Smooth muscle cell (in vitro differentiated cells): Measurements from ENCODE around the gene SLC9A9. TPM values are rescaled to one million over a fixed set of nuclear protein-coding genes. Genes with fewer than 3 reads are reported as not detected.

ENCODE experiments used
- DNase-seq: peaks from one replicate; lab custom pipeline; 2025; ENCODE audit not compliant: unreplicated experiment; lab: John Stamatoyannopoulos, UW
- H2AFZ ChIP-seq: fragments of 200-600 bp; sonication (generic); 2 replicates; pipeline ENCODE4 v1.6.0; 2016; ENCODE audit warnings: antibody characterized with exemption, low read depth, mild to moderate bottlenecking
- H3F3A ChIP-seq: fragments of 200-600 bp; sonication (generic); 2 replicates; pipeline ENCODE4 v1.6.0; 2017; ENCODE audit warnings: antibody characterized with exemption, low read depth
- H3K27ac ChIP-seq: fragments of 200-600 bp; sonication (generic); 2 replicates; pipeline ENCODE4 v1.5.1; 2016; ENCODE audit warnings: low read depth, mild to moderate bottlenecking
- H3K27me3 ChIP-seq: fragments of 200-600 bp; sonication (generic); 2 replicates; pipeline ENCODE4 v1.6.1; 2016; ENCODE audit warnings: low read depth, mild to moderate bottlenecking
- H3K36me3 ChIP-seq: fragments of 200-600 bp; sonication (generic); 2 replicates; pipeline ENCODE4 v1.5.1; 2016; ENCODE audit warnings: low read depth
- H3K4me1 ChIP-seq: fragments of 200-600 bp; sonication (generic); 2 replicates; pipeline ENCODE4 v1.5.1; 2016; ENCODE audit warnings: low read depth
- H3K4me2 ChIP-seq: fragments of 200-600 bp; sonication (generic); 2 replicates; pipeline ENCODE4 v1.6.0; 2016; ENCODE audit warnings: mild to moderate bottlenecking
- H3K4me3 ChIP-seq: fragments of 200-600 bp; sonication (generic); 2 replicates; pipeline ENCODE4 v1.5.1; 2016; ENCODE audit warnings: mild to moderate bottlenecking
- H3K79me2 ChIP-seq: fragments of 200-600 bp; sonication (generic); 2 replicates; pipeline ENCODE4 v1.6.0; 2016; ENCODE audit warnings: low read depth, mild to moderate bottlenecking
- H3K9ac ChIP-seq: fragments of 200-600 bp; sonication (generic); 2 replicates; pipeline ENCODE4 v1.6.0; 2016; ENCODE audit warnings: low read depth
- H3K9me3 ChIP-seq: fragments of 200-600 bp; sonication (generic); replicated peaks from 2 replicates; pipeline ENCODE4 v1.5.1; 2016; ENCODE audit warnings: low read depth
- H4K20me1 ChIP-seq: fragments of 200-600 bp; sonication (generic); 2 replicates; pipeline ENCODE4 v1.6.0; 2016; ENCODE audit warnings: low read depth
- WGBS: methylation state at CpG from one replicate; pipeline ENCODE4 v1.1.7; 2016; ENCODE audit warnings: low lambda C conversion rate; 5-methylcytosine and 5-hydroxymethylcytosine counted together
- polyA plus RNA-seq: library from polyadenylated mRNA; unstranded; fragments of >200 nt; fragmentation: Nextera tagmentation; extraction: Ambion mirVana; gene quantifications from 2 replicates; pipeline ENCODE4 v1.2.1, GENCODE V29; 2016
- total RNA-seq: library from RNA; depleted of rRNA; stranded (reverse); fragments of >200 nt; gene quantifications from 2 replicates; pipeline ENCODE4 v1.2.3, GENCODE V29; 2014
- TF ChIP-seq, protein P1 (sequence below): fragments of 200-600 bp; sonication (generic); IDR thresholded peaks from 2 replicates; pipeline ENCODE4 v1.5.1; 2017; ENCODE audit warnings: borderline replicate concordance, mild to moderate bottlenecking, antibody characterized with exemption; ENCODE audit not compliant: insufficient read depth, poor library complexity, severe bottlenecking

Gene SLC9A9
- total and polyA plus RNA-seq, 2 experiments from 2014 or later, result 4.0 to 8.9 TPM

DNA sequence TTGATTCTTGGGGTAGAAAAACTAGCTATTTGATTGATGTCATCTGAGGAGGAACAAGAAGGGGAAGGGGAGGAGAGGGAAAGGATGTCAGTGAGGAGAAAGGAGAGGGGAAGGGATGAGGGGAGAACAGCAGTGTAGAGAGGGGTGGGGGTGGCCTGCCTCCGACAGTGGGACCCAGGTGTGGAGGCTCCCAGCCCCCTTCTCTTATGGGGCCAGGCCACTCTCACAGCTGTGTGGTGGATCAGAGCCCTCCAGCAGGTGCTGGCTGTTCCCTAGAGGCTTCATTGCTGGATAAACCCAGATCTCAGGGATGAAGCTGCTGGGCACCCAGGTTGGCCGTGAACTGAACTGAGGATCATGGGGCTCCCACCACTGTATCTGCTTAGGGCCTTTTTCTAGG is 464.2 kb downstream of the SLC9A9 start:
- Histone ChIP-seq H4K20me1 (no peaks in the 10 kb centered on the region), H3K4me3 (no peak overlapping the region), H3K27ac (no peak overlapping the region), H3K36me3 (no peaks in the 10 kb centered on the region), H3F3A (no peaks in the 10 kb centered on the region), H2AFZ (no peak overlapping the region), H3K9ac (no peak overlapping the region), H3K4me1 (no peaks in the 10 kb centered on the region), H3K4me2 (no peak overlapping the region), H3K9me3 (no peaks in the 10 kb centered on the region), H3K79me2 (no peaks in the 10 kb centered on the region), H3K27me3 (no peaks in the 10 kb centered on the region)
- TF ChIP-seq, protein P1, sequence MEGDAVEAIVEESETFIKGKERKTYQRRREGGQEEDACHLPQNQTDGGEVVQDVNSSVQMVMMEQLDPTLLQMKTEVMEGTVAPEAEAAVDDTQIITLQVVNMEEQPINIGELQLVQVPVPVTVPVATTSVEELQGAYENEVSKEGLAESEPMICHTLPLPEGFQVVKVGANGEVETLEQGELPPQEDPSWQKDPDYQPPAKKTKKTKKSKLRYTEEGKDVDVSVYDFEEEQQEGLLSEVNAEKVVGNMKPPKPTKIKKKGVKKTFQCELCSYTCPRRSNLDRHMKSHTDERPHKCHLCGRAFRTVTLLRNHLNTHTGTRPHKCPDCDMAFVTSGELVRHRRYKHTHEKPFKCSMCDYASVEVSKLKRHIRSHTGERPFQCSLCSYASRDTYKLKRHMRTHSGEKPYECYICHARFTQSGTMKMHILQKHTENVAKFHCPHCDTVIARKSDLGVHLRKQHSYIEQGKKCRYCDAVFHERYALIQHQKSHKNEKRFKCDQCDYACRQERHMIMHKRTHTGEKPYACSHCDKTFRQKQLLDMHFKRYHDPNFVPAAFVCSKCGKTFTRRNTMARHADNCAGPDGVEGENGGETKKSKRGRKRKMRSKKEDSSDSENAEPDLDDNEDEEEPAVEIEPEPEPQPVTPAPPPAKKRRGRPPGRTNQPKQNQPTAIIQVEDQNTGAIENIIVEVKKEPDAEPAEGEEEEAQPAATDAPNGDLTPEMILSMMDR, result no peak
- no peak for DNase-seq
- WGBS, result 95% methylated on average over 1 of the region's 2 CpGs

DNA sequence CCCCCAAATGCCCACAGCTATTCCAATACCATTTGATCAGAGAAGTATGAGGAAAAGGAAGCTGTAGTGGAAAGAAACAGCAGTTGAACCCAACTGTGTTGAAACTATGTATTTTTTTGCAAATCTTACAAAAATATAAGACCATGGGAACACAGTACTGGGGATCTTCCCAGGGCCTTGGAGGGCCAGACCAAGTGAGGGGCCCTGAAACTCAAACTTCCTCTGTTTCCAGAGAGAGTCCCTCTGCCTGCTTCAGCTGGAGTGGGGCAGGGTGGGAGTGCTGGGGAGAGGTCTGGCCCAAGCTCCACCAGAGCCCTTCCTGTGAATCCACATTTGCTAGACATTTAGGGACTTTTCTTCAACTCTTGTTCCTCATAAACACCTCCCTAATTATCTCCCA is 464.8 kb downstream of the SLC9A9 start:
- TF ChIP-seq, protein P1, result no peak
- Histone ChIP-seq H3K4me2 (no peak overlapping the region), H4K20me1 (no peaks in the 10 kb centered on the region), H3K4me3 (no peak overlapping the region), H3K79me2 (no peaks in the 10 kb centered on the region), H3K36me3 (no peaks in the 10 kb centered on the region), H2AFZ (no peak overlapping the region), H3K9ac (no peak overlapping the region), H3K4me1 (no peaks in the 10 kb centered on the region), H3K9me3 (no peaks in the 10 kb centered on the region), H3K27me3 (no peaks in the 10 kb centered on the region), H3K27ac (no peak overlapping the region), H3F3A (no peaks in the 10 kb centered on the region)
- DNase-seq, result no peak

DNA sequence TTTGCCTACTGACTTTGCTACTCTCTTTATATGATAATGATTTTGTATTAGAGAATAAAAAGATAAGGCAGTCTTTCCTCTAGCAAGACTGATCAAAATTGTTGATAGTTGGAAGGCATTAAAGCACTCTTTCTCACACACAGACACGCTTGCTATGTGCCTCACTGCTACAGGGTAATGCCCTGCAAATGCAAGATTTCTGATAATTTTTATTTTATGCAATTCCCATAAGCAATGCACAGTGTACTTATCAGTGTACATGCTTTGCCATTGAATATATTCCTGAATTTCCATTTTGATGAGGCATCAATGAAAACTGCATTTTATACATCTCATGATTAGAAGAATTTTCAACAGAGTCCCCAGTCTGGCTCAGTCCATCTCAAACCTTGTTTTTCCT is 465.5 kb downstream of the SLC9A9 start:
- TF ChIP-seq, protein P1, result no peak
- no peaks in the 10 kb centered on the region for H3F3A ChIP-seq
- no peaks in the 10 kb centered on the region for H4K20me1 ChIP-seq
- H3K36me3 ChIP-seq, result no peaks in the 10 kb centered on the region
- H3K9me3 ChIP-seq, result no peaks in the 10 kb centered on the region
- H3K27me3 ChIP-seq, result no peaks in the 10 kb centered on the region
- no peak overlapping the region for H3K27ac ChIP-seq
- H3K4me3 ChIP-seq, result no peak overlapping the region
- no peaks in the 10 kb centered on the region for H3K79me2 ChIP-seq
- H2AFZ ChIP-seq, result no peak overlapping the region
- WGBS, result 87% methylated on average over 1 of the region's 1 CpG
- no peak for DNase-seq
- H3K4me2 ChIP-seq, result no peak overlapping the region
- H3K9ac ChIP-seq, result no peak overlapping the region
- H3K4me1 ChIP-seq, result no peaks in the 10 kb centered on the region

DNA sequence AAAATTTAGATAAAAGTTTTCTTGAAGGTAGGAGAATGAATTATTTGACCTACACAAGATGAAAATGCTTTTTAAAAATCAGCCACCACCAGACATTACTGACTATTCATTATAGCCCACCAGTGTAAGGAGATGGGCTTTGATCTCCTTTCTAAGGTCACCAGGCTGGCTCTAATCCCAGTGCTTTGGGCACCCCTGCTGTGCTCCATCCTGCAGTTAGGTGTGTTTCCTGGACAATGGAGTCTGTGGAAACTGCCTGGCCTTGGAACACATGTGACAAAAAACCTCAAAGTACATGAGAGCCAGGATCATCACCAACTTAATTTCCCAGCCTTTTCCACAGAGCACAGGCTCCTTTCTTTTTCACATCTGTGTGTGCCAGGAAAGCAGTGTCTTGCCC is 467.8 kb downstream of the SLC9A9 start:
- H3K4me1 ChIP-seq, result no peaks in the 10 kb centered on the region
- no peak overlapping the region for H3K4me3 ChIP-seq
- no peaks in the 10 kb centered on the region for H3F3A ChIP-seq
- no peak overlapping the region for H3K4me2 ChIP-seq
- no peaks in the 10 kb centered on the region for H3K36me3 ChIP-seq
- no peaks in the 10 kb centered on the region for H4K20me1 ChIP-seq
- no peak overlapping the region for H3K9ac ChIP-seq
- TF ChIP-seq, protein P1, result no peak
- H3K27ac ChIP-seq, result no peak overlapping the region
- H2AFZ ChIP-seq, result no peak overlapping the region
- H3K79me2 ChIP-seq, result no peaks in the 10 kb centered on the region
- no peaks in the 10 kb centered on the region for H3K9me3 ChIP-seq
- DNase-seq, result no peak
- H3K27me3 ChIP-seq, result no peaks in the 10 kb centered on the region
